ENCODE data around the gene DHRS9. TPM values are rescaled to one million over a fixed set of nuclear protein-coding genes. Genes with fewer than 3 reads are reported as not detected.
"Not testable (repeated sequence)": the region's sequence is repeated elsewhere in the genome, so short reads cannot be mapped to it uniquely, and the experiment has no call there.

DHRS9 gene
- total RNA-seq, 1 donor from 2014 or later, result 2.1 TPM

GRCh38 chr2:169064199-169064598 lies 5.2 kb upstream of the DHRS9 start:
- not testable (repeated sequence) for H3K4me1 ChIP-seq (ENCODE audit: control insufficient read depth in 3 of 3, insufficient read depth in 3 of 3, low read length in 3 of 3); H3K27ac ChIP-seq (ENCODE audit: low read depth, low read length); H3K9ac ChIP-seq (ENCODE audit: low read depth in 1 of 3, low read length in 3 of 3); H3K4me3 ChIP-seq (ENCODE audit: low read length in 3 of 3); H3K36me3 ChIP-seq (ENCODE audit: control insufficient read depth in 3 of 3, insufficient read depth in 3 of 3, low read length in 3 of 3); H3K9me3 ChIP-seq (ENCODE audit: control insufficient read depth in 3 of 3, low read length in 3 of 3); H3K27me3 ChIP-seq (ENCODE audit: control insufficient read depth in 3 of 3, insufficient read depth in 3 of 3, low read length in 3 of 3)

GRCh38 chr2:169065422-169065821 lies 3.9 kb upstream of the DHRS9 start:
- Histone ChIP-seq H3K4me3 (ENCODE audit: low read length in 3 of 3) (no peak overlapping the region), H3K4me1 (ENCODE audit: control insufficient read depth in 3 of 3, insufficient read depth in 3 of 3, low read length in 3 of 3) (no peaks in the 10 kb centered on the region), H3K27ac (ENCODE audit: low read depth, low read length) (no peak overlapping the region), H3K36me3 (ENCODE audit: control insufficient read depth in 3 of 3, insufficient read depth in 3 of 3, low read length in 3 of 3) (no peaks in the 10 kb centered on the region), H3K27me3 (ENCODE audit: control insufficient read depth in 3 of 3, insufficient read depth in 3 of 3, low read length in 3 of 3) (no peaks in the 10 kb centered on the region), H3K9ac (ENCODE audit: low read depth in 1 of 3, low read length in 3 of 3) (no peak overlapping the region), H3K9me3 (ENCODE audit: control insufficient read depth in 3 of 3, low read length in 3 of 3) (no peaks in the 10 kb centered on the region)

DNA sequence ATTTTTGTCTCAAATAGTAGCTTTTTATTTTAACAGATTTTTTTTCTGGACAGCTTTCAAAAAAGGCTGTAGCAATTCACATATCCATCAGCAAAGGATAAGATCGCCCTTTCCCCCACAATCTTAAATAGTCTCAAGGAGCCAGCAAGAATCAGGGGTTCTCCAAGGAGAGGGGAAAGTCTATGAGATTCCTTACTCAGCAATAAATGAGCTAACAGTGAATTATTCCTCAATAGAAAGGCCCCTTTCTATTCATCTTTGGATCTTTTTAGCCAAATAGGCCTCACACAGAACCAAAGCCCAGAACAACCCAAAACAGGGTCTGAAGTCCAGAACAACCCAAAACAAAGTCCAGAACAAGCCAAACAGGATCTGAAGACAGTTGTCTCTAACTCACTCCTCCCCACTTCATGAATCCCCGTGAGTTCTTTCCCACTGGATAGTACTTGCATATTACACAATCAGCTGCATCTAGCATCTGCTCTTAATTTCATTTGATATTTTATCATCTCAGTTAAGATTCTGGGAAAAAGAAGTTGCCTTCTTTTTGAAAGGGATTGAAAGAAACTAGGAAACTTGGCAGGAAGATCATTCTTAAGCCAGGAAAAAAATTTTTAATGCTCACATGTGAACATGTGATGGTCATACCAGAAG lies 3.4 kb upstream of the DHRS9 start:
- H3K4me3 ChIP-seq (ENCODE audit: low read length in 3 of 3), result no peak overlapping the region
- H3K27ac ChIP-seq (ENCODE audit: low read depth, low read length), result no peak overlapping the region
- H3K9ac ChIP-seq (ENCODE audit: low read depth in 1 of 3, low read length in 3 of 3), result no peak overlapping the region
- no peaks in the 10 kb centered on the region for H3K9me3 ChIP-seq (ENCODE audit: control insufficient read depth in 3 of 3, low read length in 3 of 3)
- H3K36me3 ChIP-seq (ENCODE audit: control insufficient read depth in 3 of 3, insufficient read depth in 3 of 3, low read length in 3 of 3), result no peaks in the 10 kb centered on the region
- no peaks in the 10 kb centered on the region for H3K4me1 ChIP-seq (ENCODE audit: control insufficient read depth in 3 of 3, insufficient read depth in 3 of 3, low read length in 3 of 3)
- no peaks in the 10 kb centered on the region for H3K27me3 ChIP-seq (ENCODE audit: control insufficient read depth in 3 of 3, insufficient read depth in 3 of 3, low read length in 3 of 3)

DNA sequence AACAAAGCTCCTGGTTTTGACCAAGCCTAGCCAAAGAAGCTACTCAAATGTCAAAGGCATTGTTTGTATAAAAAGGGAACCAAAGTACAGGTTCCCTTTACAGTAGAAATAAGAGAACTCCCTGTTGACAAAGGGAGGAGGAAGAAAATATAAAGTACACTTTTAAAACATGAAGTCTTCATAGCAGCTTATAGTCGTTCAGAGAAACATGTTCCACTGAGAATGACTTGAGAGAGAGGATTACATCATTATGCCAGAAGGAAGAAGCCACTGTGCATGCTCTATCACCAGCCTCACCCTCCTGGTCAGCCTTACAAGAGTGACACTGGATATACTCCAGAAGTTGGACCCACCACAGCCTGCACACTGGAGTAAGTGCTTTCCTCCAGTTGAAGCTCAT lies 2.5 kb upstream of the DHRS9 start:
- no peaks in the 10 kb centered on the region for H3K27me3 ChIP-seq (ENCODE audit: control insufficient read depth in 3 of 3, insufficient read depth in 3 of 3, low read length in 3 of 3)
- H3K4me3 ChIP-seq (ENCODE audit: low read length in 3 of 3), result no peak overlapping the region
- peak overlapping the region; percentile 47 for H3K27ac ChIP-seq (ENCODE audit: low read depth, low read length)

GRCh38 chr2:169069833-169070232 lies 470 bp downstream of the DHRS9 start:
- no peaks in the 10 kb centered on the region for H3K4me1 ChIP-seq (ENCODE audit: control insufficient read depth in 3 of 3, insufficient read depth in 3 of 3, low read length in 3 of 3)
- no peaks in the 10 kb centered on the region for H3K9me3 ChIP-seq (ENCODE audit: control insufficient read depth in 3 of 3, low read length in 3 of 3)
- no peak overlapping the region for H3K4me3 ChIP-seq (ENCODE audit: low read length in 3 of 3)
- no peaks in the 10 kb centered on the region for H3K36me3 ChIP-seq (ENCODE audit: control insufficient read depth in 3 of 3, insufficient read depth in 3 of 3, low read length in 3 of 3)
- no peaks in the 10 kb centered on the region for H3K27me3 ChIP-seq (ENCODE audit: control insufficient read depth in 3 of 3, insufficient read depth in 3 of 3, low read length in 3 of 3)
- no peak overlapping the region for H3K9ac ChIP-seq (ENCODE audit: low read depth in 1 of 3, low read length in 3 of 3)
- peak overlapping the region; percentile 9 for H3K27ac ChIP-seq (ENCODE audit: low read depth, low read length)

More for the DNA sequence above, 2.5 kb upstream of the DHRS9 start:
- H3K9me3 ChIP-seq (ENCODE audit: control insufficient read depth in 3 of 3, low read length in 3 of 3), result no peaks in the 10 kb centered on the region
- no peaks in the 10 kb centered on the region for H3K4me1 ChIP-seq (ENCODE audit: control insufficient read depth in 3 of 3, insufficient read depth in 3 of 3, low read length in 3 of 3)
- H3K36me3 ChIP-seq (ENCODE audit: control insufficient read depth in 3 of 3, insufficient read depth in 3 of 3, low read length in 3 of 3), result no peaks in the 10 kb centered on the region
- H3K9ac ChIP-seq (ENCODE audit: low read depth in 1 of 3, low read length in 3 of 3), result no peak overlapping the region

GRCh38 chr2:169071455-169071854 lies 2.1 kb downstream of the DHRS9 start:
- H3K4me3 ChIP-seq (ENCODE audit: low read length in 3 of 3), result no peak overlapping the region
- no peaks in the 10 kb centered on the region for H3K9me3 ChIP-seq (ENCODE audit: control insufficient read depth in 3 of 3, low read length in 3 of 3)
- no peaks in the 10 kb centered on the region for H3K27me3 ChIP-seq (ENCODE audit: control insufficient read depth in 3 of 3, insufficient read depth in 3 of 3, low read length in 3 of 3)
- no peaks in the 10 kb centered on the region for H3K36me3 ChIP-seq (ENCODE audit: control insufficient read depth in 3 of 3, insufficient read depth in 3 of 3, low read length in 3 of 3)
- peak overlapping the region; percentile 26 for H3K27ac ChIP-seq (ENCODE audit: low read depth, low read length)
- H3K9ac ChIP-seq (ENCODE audit: low read depth in 1 of 3, low read length in 3 of 3), result no peak overlapping the region
- H3K4me1 ChIP-seq (ENCODE audit: control insufficient read depth in 3 of 3, insufficient read depth in 3 of 3, low read length in 3 of 3), result no peaks in the 10 kb centered on the region

GRCh38 chr2:169072163-169072925 lies 3.0 kb downstream of the DHRS9 start:
- no peaks in the 10 kb centered on the region for H3K36me3 ChIP-seq (ENCODE audit: control insufficient read depth in 3 of 3, insufficient read depth in 3 of 3, low read length in 3 of 3)
- H3K27me3 ChIP-seq (ENCODE audit: control insufficient read depth in 3 of 3, insufficient read depth in 3 of 3, low read length in 3 of 3), result no peaks in the 10 kb centered on the region
- H3K27ac ChIP-seq (ENCODE audit: low read depth, low read length), result peak overlapping the region; percentile 26
- H3K4me3 ChIP-seq (ENCODE audit: low read length in 3 of 3), result no peak overlapping the region
- H3K4me1 ChIP-seq (ENCODE audit: control insufficient read depth in 3 of 3, insufficient read depth in 3 of 3, low read length in 3 of 3), result no peaks in the 10 kb centered on the region
- no peaks in the 10 kb centered on the region for H3K9me3 ChIP-seq (ENCODE audit: control insufficient read depth in 3 of 3, low read length in 3 of 3)
- H3K9ac ChIP-seq (ENCODE audit: low read depth in 1 of 3, low read length in 3 of 3), result no peak overlapping the region

DNA sequence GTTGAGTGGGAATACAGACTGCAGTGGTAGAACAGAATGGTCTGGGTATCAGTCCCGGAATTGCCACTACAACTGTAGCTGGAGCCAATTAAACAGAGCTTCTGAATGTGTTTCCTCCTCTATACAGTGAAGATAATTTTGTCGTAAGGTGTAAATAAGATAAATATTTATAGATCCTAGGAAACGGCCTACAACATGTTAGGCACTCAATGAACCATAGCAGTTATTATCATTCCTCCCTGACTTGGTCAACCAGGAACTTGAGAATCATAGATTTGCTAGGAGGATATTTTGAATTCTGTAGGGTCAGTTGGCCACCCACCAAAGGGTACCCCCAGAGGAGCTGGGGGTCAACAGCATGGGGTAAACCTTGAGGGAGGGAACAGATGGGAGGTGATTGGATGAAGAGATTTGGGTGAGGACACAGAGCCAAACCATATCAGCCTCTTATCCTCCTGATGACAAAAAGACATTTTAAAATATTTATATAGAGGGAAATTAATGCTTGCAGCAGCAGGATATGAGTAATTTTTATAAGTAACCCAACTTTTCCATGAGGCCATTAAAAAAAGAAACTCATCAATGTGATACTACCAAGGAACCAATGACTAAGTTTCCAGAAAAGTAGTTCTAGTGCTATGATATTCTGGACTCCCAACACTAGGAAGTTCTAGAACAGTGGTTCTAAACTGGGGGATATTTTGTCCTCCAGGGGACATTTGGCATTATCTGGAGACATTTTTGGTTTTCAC lies 4.0 kb downstream of the DHRS9 start:
- no peaks in the 10 kb centered on the region for H3K9me3 ChIP-seq (ENCODE audit: control insufficient read depth in 3 of 3, low read length in 3 of 3)
- no peaks in the 10 kb centered on the region for H3K4me1 ChIP-seq (ENCODE audit: control insufficient read depth in 3 of 3, insufficient read depth in 3 of 3, low read length in 3 of 3)
- H3K27ac ChIP-seq (ENCODE audit: low read depth, low read length), result peak overlapping the region; percentile 28
- H3K4me3 ChIP-seq (ENCODE audit: low read length in 3 of 3), result no peak overlapping the region
- no peaks in the 10 kb centered on the region for H3K27me3 ChIP-seq (ENCODE audit: control insufficient read depth in 3 of 3, insufficient read depth in 3 of 3, low read length in 3 of 3)
- H3K36me3 ChIP-seq (ENCODE audit: control insufficient read depth in 3 of 3, insufficient read depth in 3 of 3, low read length in 3 of 3), result no peaks in the 10 kb centered on the region
- H3K9ac ChIP-seq (ENCODE audit: low read depth in 1 of 3, low read length in 3 of 3), result no peak overlapping the region

DNA sequence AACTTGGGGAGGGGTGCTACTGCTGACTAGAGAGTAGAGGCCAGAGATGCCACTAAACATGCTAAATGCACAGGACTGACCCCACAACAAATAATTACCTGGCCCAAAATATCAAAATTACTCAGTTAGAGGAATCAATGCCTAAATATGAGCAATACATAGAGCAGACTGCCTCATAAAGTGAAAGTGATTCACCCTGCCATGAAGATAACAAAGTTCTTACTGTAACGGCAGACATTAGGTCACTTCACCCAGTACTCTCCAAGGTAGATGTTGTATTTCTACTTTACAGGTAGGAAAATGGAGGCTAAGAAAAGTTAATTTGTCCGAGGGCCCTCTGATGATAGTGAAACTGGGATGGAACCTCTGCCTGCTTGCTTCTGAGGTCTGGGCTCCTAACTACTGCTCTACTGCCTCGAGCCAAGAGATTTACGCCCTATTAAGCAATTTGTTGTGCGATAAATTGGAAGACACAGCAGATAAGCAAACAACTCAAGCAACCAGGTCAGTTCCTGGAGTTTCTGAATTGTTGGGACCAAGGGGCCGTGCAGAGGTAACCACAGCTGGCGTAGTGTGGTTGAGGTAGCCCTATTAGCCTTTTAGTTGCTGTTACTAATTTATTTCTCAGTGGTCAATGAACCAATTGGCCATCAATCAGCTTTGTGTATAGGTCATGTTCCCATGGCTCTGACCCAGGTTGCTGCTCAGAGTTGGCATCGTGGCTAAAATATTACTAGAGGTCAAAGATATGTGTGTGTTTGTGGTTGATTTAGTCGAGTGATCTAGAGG lies 4.8 kb downstream of the DHRS9 start:
- Histone ChIP-seq H3K4me1 (ENCODE audit: control insufficient read depth in 3 of 3, insufficient read depth in 3 of 3, low read length in 3 of 3) (no peaks in the 10 kb centered on the region), H3K9me3 (ENCODE audit: control insufficient read depth in 3 of 3, low read length in 3 of 3) (no peaks in the 10 kb centered on the region), H3K27ac (ENCODE audit: low read depth, low read length) (no peak overlapping the region), H3K9ac (ENCODE audit: low read depth in 1 of 3, low read length in 3 of 3) (no peak overlapping the region), H3K27me3 (ENCODE audit: control insufficient read depth in 3 of 3, insufficient read depth in 3 of 3, low read length in 3 of 3) (no peaks in the 10 kb centered on the region), H3K4me3 (ENCODE audit: low read length in 3 of 3) (no peak overlapping the region), H3K36me3 (ENCODE audit: control insufficient read depth in 3 of 3, insufficient read depth in 3 of 3, low read length in 3 of 3) (no peaks in the 10 kb centered on the region)

Data from skeletal muscle tissue (tissue), 4 donors.